HCT116 (cell line): ENCODE data around the gene XRCC3.

Experiments
- ZNF274 ChIP-seq: fragments of 200-500 bp; sonication (Bioruptor generic); IDR thresholded peaks from 2 replicates; pipeline ENCODE4 v1.6.1; 2014; ENCODE audit warnings: mild to moderate bottlenecking, low read depth, low read length, inconsistent platforms
- TF ChIP-seq, protein P1 (sequence below), 3 experiments: fragments of 200-600 bp in 1 of 3; sonication (generic) in 1 of 3; IDR thresholded peaks in 2 of 3; conservative IDR thresholded peaks in 1 of 3; 2 replicates each; pipeline ENCODE4 v1.5.1; 2012 to 2017; ENCODE audit warnings: low read depth in 2 of 3, low read length in 2 of 3, antibody characterized with exemption in 1 of 3, borderline replicate concordance in 1 of 3, control low read depth in 1 of 3, mild to moderate bottlenecking in 1 of 3, mixed read lengths in 1 of 3, mixed run types in 1 of 3, moderate library complexity in 1 of 3; ENCODE audit not compliant: insufficient read depth in 1 of 3

DNA sequence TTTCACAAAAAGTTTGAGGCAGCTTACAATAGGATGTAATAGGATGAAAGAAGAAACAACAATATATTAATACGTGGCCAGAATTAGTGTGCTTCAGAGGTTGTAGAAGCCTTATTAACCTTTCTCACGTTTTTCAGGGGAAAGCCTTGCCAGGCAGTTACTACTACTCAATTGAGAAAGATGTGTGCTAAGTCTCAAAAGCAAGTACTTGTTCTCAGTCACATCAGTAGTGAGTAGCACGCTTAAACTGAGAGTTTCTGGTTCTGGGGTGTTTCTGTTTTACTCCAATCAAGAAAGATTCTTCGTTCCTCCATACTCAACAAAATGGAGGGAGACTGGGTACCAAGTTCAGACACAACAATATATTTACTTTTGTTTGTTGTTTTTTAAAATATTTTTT, 47.6 kb downstream of the XRCC3 start:
- TF ChIP-seq, protein P1, sequence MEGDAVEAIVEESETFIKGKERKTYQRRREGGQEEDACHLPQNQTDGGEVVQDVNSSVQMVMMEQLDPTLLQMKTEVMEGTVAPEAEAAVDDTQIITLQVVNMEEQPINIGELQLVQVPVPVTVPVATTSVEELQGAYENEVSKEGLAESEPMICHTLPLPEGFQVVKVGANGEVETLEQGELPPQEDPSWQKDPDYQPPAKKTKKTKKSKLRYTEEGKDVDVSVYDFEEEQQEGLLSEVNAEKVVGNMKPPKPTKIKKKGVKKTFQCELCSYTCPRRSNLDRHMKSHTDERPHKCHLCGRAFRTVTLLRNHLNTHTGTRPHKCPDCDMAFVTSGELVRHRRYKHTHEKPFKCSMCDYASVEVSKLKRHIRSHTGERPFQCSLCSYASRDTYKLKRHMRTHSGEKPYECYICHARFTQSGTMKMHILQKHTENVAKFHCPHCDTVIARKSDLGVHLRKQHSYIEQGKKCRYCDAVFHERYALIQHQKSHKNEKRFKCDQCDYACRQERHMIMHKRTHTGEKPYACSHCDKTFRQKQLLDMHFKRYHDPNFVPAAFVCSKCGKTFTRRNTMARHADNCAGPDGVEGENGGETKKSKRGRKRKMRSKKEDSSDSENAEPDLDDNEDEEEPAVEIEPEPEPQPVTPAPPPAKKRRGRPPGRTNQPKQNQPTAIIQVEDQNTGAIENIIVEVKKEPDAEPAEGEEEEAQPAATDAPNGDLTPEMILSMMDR (IDR thresholded peaks at IDR 0.05 in 2 of 3, conservative IDR thresholded peaks at IDR 0.05 in 1 of 3; ENCODE audit: borderline replicate concordance in 1 of 3, insufficient read depth in 1 of 3, low read depth in 2 of 3, low read length in 2 of 3) = no peak
- no peak for TF ChIP-seq ZNF274
